Activated T-cell treated with anti-CD3 and anti-CD28 coated beads for 24 hours (primary cell): ENCODE data around the gene SNX30.
"Not testable (repeated sequence)": the region's sequence is repeated elsewhere in the genome, so short reads cannot be mapped to it uniquely, and the experiment has no call there.

Experiments
- DNase-seq: peaks from one replicate; pipeline ENCODE4 v3.0.0-alpha.2; 2020; ENCODE audit warnings: low read depth

Gene SNX30

GRCh38 chr9:112750016-112750763 is at the start of gene SNX30:
Gene SNX30, plus strand, starts transcription at chr9:112750760. Its CDS starts 242 bp downstream, at chr9:112751002.
- peak; percentile 67 for DNase-seq

- no peak for DNase-seq
Observed at GRCh38 chr9:112703304-112703703, 47.3 kb upstream of the SNX30 start.

- DNase-seq: no peak
Observed at GRCh38 chr9:112705768-112706427, 44.7 kb upstream of the SNX30 start.

- no peak for DNase-seq
Observed at GRCh38 chr9:112711050-112711689, 39.4 kb upstream of the SNX30 start.

GRCh38 chr9:112712678-112713077 is 37.9 kb upstream of the SNX30 start:
- DNase-seq: no peak

- DNase-seq: peak; percentile 96
Observed at GRCh38 chr9:112717661-112718331, 32.8 kb upstream of the SNX30 start, which contains the start of gene INIP. Gene INIP, minus strand, starts transcription at chr9:112718117. Its CDS starts 1,632 bp downstream, at chr9:112716485.

- DNase-seq: no peak
Observed at GRCh38 chr9:112719241-112719691, 31.3 kb upstream of the SNX30 start.

GRCh38 chr9:112719696-112720095 is 30.9 kb upstream of the SNX30 start:
- DNase-seq: no peak

- DNase-seq: no peak
Observed at GRCh38 chr9:112720113-112720780, 30.3 kb upstream of the SNX30 start.

- DNase-seq: not testable (repeated sequence)
Observed at GRCh38 chr9:112722749-112723148, 27.8 kb upstream of the SNX30 start.

GRCh38 chr9:112725961-112726360 is 24.6 kb upstream of the SNX30 start:
- DNase-seq: no peak

GRCh38 chr9:112726428-112726827 is 24.1 kb upstream of the SNX30 start:
- DNase-seq: no peak

- DNase-seq: no peak
Observed at GRCh38 chr9:112728401-112728800, 22.2 kb upstream of the SNX30 start.

- DNase-seq: no peak
Observed at GRCh38 chr9:112731971-112732370, 18.6 kb upstream of the SNX30 start.

- no peak for DNase-seq
Observed at GRCh38 chr9:112734892-112735291, 15.7 kb upstream of the SNX30 start.

- no peak for DNase-seq
Observed at GRCh38 chr9:112743216-112743836, 7.2 kb upstream of the SNX30 start.

- no peak for DNase-seq
Observed at GRCh38 chr9:112744177-112744576, 6.4 kb upstream of the SNX30 start.

- no peak for DNase-seq
Observed at GRCh38 chr9:112747094-112747493, 3.5 kb upstream of the SNX30 start.

GRCh38 chr9:112750764-112751055 is 150 bp downstream of the SNX30 start:
- no peak for DNase-seq

GRCh38 chr9:112751056-112751795 is 666 bp downstream of the SNX30 start:
- DNase-seq: no peak
